GM19099 (cell line): Measurements from ENCODE around the gene PRR27.

Source experiments
- POLR2A ChIP-seq: IDR thresholded peaks from 3 replicates; pipeline ENCODE4 v1.6.1; 2011; ENCODE audit warnings: low read depth; ENCODE audit not compliant: insufficient read length; ENCODE audit errors: extremely low read depth

PRR27 gene

GRCh38 chr4:70153937-70154336 is at the start of gene PRR27:
Gene PRR27 (plus strand): TSS chr4:70154237. CDS start chr4:70154376, 139 bp downstream.
- TF ChIP-seq POLR2A: no peak

GRCh38 chr4:70110917-70111316 is 43.1 kb upstream of the PRR27 start:
- TF ChIP-seq POLR2A: no peak

- no peak for TF ChIP-seq POLR2A
Observed at GRCh38 chr4:70113656-70114055, 40.4 kb upstream of the PRR27 start.

GRCh38 chr4:70114096-70114495 is 39.9 kb upstream of the PRR27 start:
- no peak for TF ChIP-seq POLR2A

- no peak for TF ChIP-seq POLR2A
Observed at GRCh38 chr4:70120323-70120722, 33.7 kb upstream of the PRR27 start.

- TF ChIP-seq POLR2A: no peak
Observed at GRCh38 chr4:70133473-70133872, 20.6 kb upstream of the PRR27 start.

GRCh38 chr4:70138751-70139150 is 15.3 kb upstream of the PRR27 start:
- TF ChIP-seq POLR2A: no peak

- TF ChIP-seq POLR2A: no peak
Observed at GRCh38 chr4:70151271-70151670, 2.8 kb upstream of the PRR27 start.

- TF ChIP-seq POLR2A: no peak
Observed at GRCh38 chr4:70152088-70152487, 1.9 kb upstream of the PRR27 start.

GRCh38 chr4:70158576-70158975 is 4.5 kb downstream of the PRR27 start:
- no peak for TF ChIP-seq POLR2A

- no peak for TF ChIP-seq POLR2A
Observed at GRCh38 chr4:70177090-70177489, 23.1 kb downstream of the PRR27 start.

- TF ChIP-seq POLR2A: no peak
Observed at GRCh38 chr4:70178075-70178660, 24.1 kb downstream of the PRR27 start.

GRCh38 chr4:70179811-70180210 is 25.8 kb downstream of the PRR27 start:
- no peak for TF ChIP-seq POLR2A

- no peak for TF ChIP-seq POLR2A
Observed at GRCh38 chr4:70181864-70182263, 27.8 kb downstream of the PRR27 start.

GRCh38 chr4:70182517-70183167 is 28.6 kb downstream of the PRR27 start:
- no peak for TF ChIP-seq POLR2A

GRCh38 chr4:70183168-70183939 is 29.3 kb downstream of the PRR27 start:
- TF ChIP-seq POLR2A: no peak
